Lower leg skin (tissue), 3 donors: ENCODE data around the gene BRWD1.

ENCODE experiments used
- CTCF ChIP-seq, 3 donors: fragments of 450-650 bp; IDR thresholded peaks; one replicate each; pipeline ENCODE4 v1.5.1; 2016; ENCODE audit warnings: antibody characterized with exemption in 3 of 3, mild to moderate bottlenecking in 3 of 3, moderate library complexity in 2 of 3
- POLR2A ChIP-seq, 2 donors: fragments of 450-650 bp; IDR thresholded peaks; one replicate each; pipeline ENCODE4 v1.6.1; 2016 to 2017; ENCODE audit warnings: antibody characterized with exemption in 2 of 2, mild to moderate bottlenecking in 1 of 2, moderate library complexity in 1 of 2

DNA sequence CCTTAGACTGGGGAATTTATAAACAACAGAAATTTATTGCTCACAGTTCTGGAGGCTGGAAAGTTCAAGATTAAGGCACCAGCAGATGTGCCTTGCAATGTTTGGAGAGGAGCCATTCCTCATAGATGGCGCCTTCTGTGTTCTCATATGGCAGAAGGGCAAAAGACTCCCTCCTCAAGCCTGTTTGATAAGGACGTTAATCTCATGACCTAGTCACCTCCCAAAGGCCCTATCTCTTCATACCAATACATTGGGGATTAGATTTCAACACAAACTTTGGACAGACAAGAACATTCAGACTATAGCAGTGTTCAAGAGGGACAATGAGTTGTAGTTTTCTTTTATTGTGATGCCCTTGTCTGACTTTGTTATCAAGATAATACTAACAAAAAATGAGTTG lies 164.5 kb downstream of the BRWD1 start:
- TF ChIP-seq CTCF (IDR thresholded peaks at IDR 0.05), result no peak
- TF ChIP-seq POLR2A (IDR thresholded peaks at IDR 0.05), result no peak
